PFSK-1 (cell line): Measurements from ENCODE around the gene DNMT3B.

Experiments used
- FOXP2 ChIP-seq: optimal IDR thresholded peaks from 2 replicates; pipeline ENCODE3; 2011; ENCODE audit warnings: borderline replicate concordance, control low read depth, inconsistent platforms; ENCODE audit not compliant: insufficient read depth; ENCODE audit errors: extremely low read length, extremely low read depth
- POLR2AphosphoS5 ChIP-seq: IDR thresholded peaks from 2 replicates; pipeline ENCODE4 v1.6.1; 2012; ENCODE audit warnings: low read depth, mild to moderate bottlenecking, control low read depth, low read length, moderate library complexity
- SIN3A ChIP-seq: IDR thresholded peaks from 2 replicates; pipeline ENCODE4 v1.6.1; 2012; ENCODE audit warnings: mild to moderate bottlenecking, low read length, moderate library complexity, borderline replicate concordance; ENCODE audit not compliant: insufficient read depth
- TAF1 ChIP-seq: IDR thresholded peaks from 2 replicates; pipeline ENCODE4 v1.6.1; 2012; ENCODE audit warnings: low read length, control low read depth, borderline replicate concordance; ENCODE audit not compliant: insufficient read depth
- TF ChIP-seq, protein P1 (sequence below), 2 experiments: IDR thresholded peaks; 2 replicates each; pipeline versions ENCODE4 v1.6.1 to v1.8.0; 2011 to 2012; ENCODE audit warnings: low read depth in 2 of 2, low read length in 2 of 2, control low read depth in 1 of 2, inconsistent platforms in 1 of 2, mild to moderate bottlenecking in 1 of 2, moderate library complexity in 1 of 2; ENCODE audit not compliant: insufficient read depth in 1 of 2

The DNMT3B gene

DNA sequence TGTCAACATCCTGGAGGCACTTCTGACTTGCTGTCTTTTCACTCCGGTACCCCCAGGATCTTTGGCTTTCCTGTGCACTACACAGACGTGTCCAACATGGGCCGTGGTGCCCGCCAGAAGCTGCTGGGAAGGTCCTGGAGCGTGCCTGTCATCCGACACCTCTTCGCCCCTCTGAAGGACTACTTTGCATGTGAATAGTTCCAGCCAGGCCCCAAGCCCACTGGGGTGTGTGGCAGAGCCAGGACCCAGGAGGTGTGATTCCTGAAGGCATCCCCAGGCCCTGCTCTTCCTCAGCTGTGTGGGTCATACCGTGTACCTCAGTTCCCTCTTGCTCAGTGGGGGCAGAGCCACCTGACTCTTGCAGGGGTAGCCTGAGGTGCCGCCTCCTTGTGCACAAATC lies 45.5 kb downstream of the DNMT3B start:
- TF ChIP-seq TAF1 (no peak), FOXP2 (no peak), SIN3A (no peak), POLR2AphosphoS5 (no peak)
- TF ChIP-seq, protein P1, sequence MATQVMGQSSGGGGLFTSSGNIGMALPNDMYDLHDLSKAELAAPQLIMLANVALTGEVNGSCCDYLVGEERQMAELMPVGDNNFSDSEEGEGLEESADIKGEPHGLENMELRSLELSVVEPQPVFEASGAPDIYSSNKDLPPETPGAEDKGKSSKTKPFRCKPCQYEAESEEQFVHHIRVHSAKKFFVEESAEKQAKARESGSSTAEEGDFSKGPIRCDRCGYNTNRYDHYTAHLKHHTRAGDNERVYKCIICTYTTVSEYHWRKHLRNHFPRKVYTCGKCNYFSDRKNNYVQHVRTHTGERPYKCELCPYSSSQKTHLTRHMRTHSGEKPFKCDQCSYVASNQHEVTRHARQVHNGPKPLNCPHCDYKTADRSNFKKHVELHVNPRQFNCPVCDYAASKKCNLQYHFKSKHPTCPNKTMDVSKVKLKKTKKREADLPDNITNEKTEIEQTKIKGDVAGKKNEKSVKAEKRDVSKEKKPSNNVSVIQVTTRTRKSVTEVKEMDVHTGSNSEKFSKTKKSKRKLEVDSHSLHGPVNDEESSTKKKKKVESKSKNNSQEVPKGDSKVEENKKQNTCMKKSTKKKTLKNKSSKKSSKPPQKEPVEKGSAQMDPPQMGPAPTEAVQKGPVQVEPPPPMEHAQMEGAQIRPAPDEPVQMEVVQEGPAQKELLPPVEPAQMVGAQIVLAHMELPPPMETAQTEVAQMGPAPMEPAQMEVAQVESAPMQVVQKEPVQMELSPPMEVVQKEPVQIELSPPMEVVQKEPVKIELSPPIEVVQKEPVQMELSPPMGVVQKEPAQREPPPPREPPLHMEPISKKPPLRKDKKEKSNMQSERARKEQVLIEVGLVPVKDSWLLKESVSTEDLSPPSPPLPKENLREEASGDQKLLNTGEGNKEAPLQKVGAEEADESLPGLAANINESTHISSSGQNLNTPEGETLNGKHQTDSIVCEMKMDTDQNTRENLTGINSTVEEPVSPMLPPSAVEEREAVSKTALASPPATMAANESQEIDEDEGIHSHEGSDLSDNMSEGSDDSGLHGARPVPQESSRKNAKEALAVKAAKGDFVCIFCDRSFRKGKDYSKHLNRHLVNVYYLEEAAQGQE (IDR thresholded peaks at IDR 0.05; ENCODE audit: insufficient read depth in 1 of 2, low read depth in 2 of 2, low read length in 2 of 2), result no peak

DNA sequence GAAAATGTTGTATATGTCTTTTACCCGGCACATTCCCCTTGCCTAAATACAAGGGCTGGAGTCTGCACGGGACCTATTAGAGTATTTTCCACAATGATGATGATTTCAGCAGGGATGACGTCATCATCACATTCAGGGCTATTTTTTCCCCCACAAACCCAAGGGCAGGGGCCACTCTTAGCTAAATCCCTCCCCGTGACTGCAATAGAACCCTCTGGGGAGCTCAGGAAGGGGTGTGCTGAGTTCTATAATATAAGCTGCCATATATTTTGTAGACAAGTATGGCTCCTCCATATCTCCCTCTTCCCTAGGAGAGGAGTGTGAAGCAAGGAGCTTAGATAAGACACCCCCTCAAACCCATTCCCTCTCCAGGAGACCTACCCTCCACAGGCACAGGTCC lies 46.3 kb downstream of the DNMT3B start:
- TF ChIP-seq POLR2AphosphoS5 (no peak), TAF1 (no peak), FOXP2 (no peak), SIN3A (no peak)
- TF ChIP-seq, protein P1 (IDR thresholded peaks at IDR 0.05; ENCODE audit: insufficient read depth in 1 of 2, low read depth in 2 of 2, low read length in 2 of 2), result no peak

DNA sequence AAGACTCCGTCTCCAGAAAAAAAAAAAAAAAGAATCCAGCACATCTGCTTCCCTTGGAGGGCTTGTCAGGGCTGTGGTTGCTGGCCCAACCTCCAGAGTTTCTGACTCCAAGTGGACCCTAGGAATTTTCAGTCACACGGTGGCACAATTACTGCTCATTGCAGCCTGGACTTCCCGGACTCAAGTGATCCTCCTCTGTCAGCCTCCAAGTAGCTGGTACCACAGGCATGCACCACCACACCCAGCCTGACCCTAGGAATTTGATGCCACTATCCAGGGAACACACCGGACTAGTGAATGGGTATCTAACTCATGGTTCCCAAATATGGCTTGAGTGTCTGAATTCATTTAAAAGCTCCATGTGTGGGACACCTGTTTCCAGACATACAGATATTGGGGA lies 47.7 kb downstream of the DNMT3B start:
- TF ChIP-seq FOXP2 (no peak), POLR2AphosphoS5 (no peak), TAF1 (no peak), SIN3A (no peak)
- TF ChIP-seq, protein P1 (IDR thresholded peaks at IDR 0.05; ENCODE audit: insufficient read depth in 1 of 2, low read depth in 2 of 2, low read length in 2 of 2), result no peak

DNA sequence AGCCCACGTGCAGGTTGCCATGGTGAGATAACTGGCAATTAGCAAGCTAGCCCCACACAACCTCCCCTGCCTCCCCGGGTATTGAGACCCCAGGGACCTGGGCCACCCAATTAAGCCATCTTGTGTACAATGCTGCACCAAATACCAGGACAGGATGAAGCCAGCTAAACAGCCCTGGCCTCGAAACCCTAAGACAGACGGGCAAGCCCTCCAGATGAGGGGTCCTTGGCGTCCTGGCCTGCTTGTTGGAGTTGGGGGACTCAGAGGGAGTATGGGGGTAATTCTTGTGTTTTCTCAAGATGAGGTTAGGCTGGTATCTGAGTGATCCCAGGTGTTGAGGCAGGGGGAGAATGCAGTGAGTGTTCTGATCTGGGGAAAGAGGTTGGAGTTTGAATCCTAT lies 48.8 kb downstream of the DNMT3B start:
- TF ChIP-seq, protein P1 (IDR thresholded peaks at IDR 0.05; ENCODE audit: insufficient read depth in 1 of 2, low read depth in 2 of 2, low read length in 2 of 2), result no peak
- no peak for TF ChIP-seq FOXP2
- TF ChIP-seq SIN3A, result no peak
- no peak for TF ChIP-seq TAF1
- no peak for TF ChIP-seq POLR2AphosphoS5

DNA sequence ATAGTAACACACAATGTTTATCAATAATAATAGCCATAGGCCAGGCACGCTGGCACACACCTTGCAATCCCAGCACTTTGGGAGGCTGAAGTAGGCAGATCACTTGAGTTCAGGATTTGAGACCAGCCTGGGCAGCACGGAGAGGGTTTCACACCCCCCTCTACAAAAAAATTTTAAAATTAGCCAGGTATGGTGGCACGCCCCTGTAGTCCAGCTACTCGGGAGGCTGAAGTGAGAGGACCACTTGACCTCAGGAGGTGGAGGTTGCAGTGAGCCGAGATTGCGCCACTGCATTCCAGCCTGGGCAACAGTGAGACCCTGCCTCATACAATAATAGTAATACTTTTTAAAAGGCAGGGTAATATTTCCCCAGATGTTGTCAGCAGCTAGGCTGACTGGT lies 49.7 kb downstream of the DNMT3B start:
- TF ChIP-seq POLR2AphosphoS5 (no peak), FOXP2 (no peak), TAF1 (no peak), SIN3A (no peak)
- TF ChIP-seq, protein P1 (IDR thresholded peaks at IDR 0.05; ENCODE audit: insufficient read depth in 1 of 2, low read depth in 2 of 2, low read length in 2 of 2), result no peak
